Muscle layer of colon (tissue), 2 donors: ENCODE data around the gene TLR7.

Experiments used
- H3K27ac ChIP-seq: one replicate; pipeline ENCODE4 v1.7.0; 2013; ENCODE audit warnings: low read depth, mild to moderate bottlenecking, low read length, moderate library complexity
- H3K27me3 ChIP-seq, 2 donors: one replicate each; pipeline ENCODE4 v1.7.0; 2013; ENCODE audit warnings: low read length in 2 of 2, mild to moderate bottlenecking in 2 of 2; ENCODE audit not compliant: insufficient read depth in 2 of 2, control insufficient read depth in 1 of 2
- H3K36me3 ChIP-seq: one replicate; pipeline ENCODE4 v1.7.0; 2013; ENCODE audit warnings: mild to moderate bottlenecking, low read length; ENCODE audit not compliant: insufficient read depth
- H3K4me1 ChIP-seq: one replicate; pipeline ENCODE4 v1.7.0; 2013; ENCODE audit warnings: mild to moderate bottlenecking, low read length; ENCODE audit not compliant: insufficient read depth
- H3K4me3 ChIP-seq, 2 donors: one replicate each; pipeline ENCODE4 v1.7.0; 2013; ENCODE audit warnings: low read length in 2 of 2, low read depth in 1 of 2, mild to moderate bottlenecking in 1 of 2, moderate library complexity in 1 of 2
- H3K9ac ChIP-seq: one replicate; pipeline ENCODE4 v1.7.0; 2013; ENCODE audit warnings: low read length
- H3K9me3 ChIP-seq: one replicate; pipeline ENCODE4 v1.7.0; 2013; ENCODE audit warnings: mild to moderate bottlenecking, low read length
- donor health status: abdominal sarcoma.
- donor health status: Adenocarcinoma of cecum.

The TLR7 gene

GRCh38 chrX:12910423-12911121, 43.7 kb downstream of the TLR7 start:
- H3K27me3 ChIP-seq, result peaks cover 0 to 6% of the 10 kb centered on the region in 2 donors
- no peaks in the 10 kb centered on the region for H3K36me3 ChIP-seq
- no peaks in the 10 kb centered on the region for H3K9me3 ChIP-seq
- H3K27ac ChIP-seq, result no peak overlapping the region
- no peaks in the 10 kb centered on the region for H3K4me1 ChIP-seq
- H3K4me3 ChIP-seq, result no peak overlapping the region
- no peak overlapping the region for H3K9ac ChIP-seq

- Histone ChIP-seq H3K9ac (no peak overlapping the region), H3K9me3 (no peaks in the 10 kb centered on the region), H3K4me1 (no peaks in the 10 kb centered on the region), H3K27me3 (peaks cover 0 to 6% of the 10 kb centered on the region in 2 donors), H3K27ac (no peak overlapping the region), H3K36me3 (no peaks in the 10 kb centered on the region), H3K4me3 (no peak overlapping the region)
Observed at GRCh38 chrX:12911122-12911470, 44.2 kb downstream of the TLR7 start.

- no peaks in the 10 kb centered on the region for H3K36me3 ChIP-seq
- H3K9ac ChIP-seq, result no peak overlapping the region
- H3K4me1 ChIP-seq, result no peaks in the 10 kb centered on the region
- no peak overlapping the region for H3K27ac ChIP-seq
- H3K9me3 ChIP-seq, result no peaks in the 10 kb centered on the region
- no peak overlapping the region for H3K4me3 ChIP-seq
- no peaks in the 10 kb centered on the region for H3K27me3 ChIP-seq
Observed at GRCh38 chrX:12912791-12913482, 46.1 kb downstream of the TLR7 start.

GRCh38 chrX:12917753-12918152, 50.9 kb downstream of the TLR7 start:
- no peaks in the 10 kb centered on the region for H3K4me1 ChIP-seq
- H3K9me3 ChIP-seq, result no peaks in the 10 kb centered on the region
- H3K9ac ChIP-seq, result no peak overlapping the region
- no peaks in the 10 kb centered on the region for H3K36me3 ChIP-seq
- H3K4me3 ChIP-seq, result no peak overlapping the region
- H3K27ac ChIP-seq, result no peak overlapping the region
- H3K27me3 ChIP-seq, result no peaks in the 10 kb centered on the region

- no peaks in the 10 kb centered on the region for H3K9me3 ChIP-seq
- no peak overlapping the region for H3K4me3 ChIP-seq
- H3K27me3 ChIP-seq, result no peaks in the 10 kb centered on the region
- no peaks in the 10 kb centered on the region for H3K36me3 ChIP-seq
- H3K4me1 ChIP-seq, result no peaks in the 10 kb centered on the region
- no peak overlapping the region for H3K27ac ChIP-seq
- H3K9ac ChIP-seq, result no peak overlapping the region
Observed at GRCh38 chrX:12919051-12919450, 52.2 kb downstream of the TLR7 start.

- Histone ChIP-seq H3K36me3 (no peaks in the 10 kb centered on the region), H3K27me3 (no peaks in the 10 kb centered on the region), H3K9me3 (no peaks in the 10 kb centered on the region), H3K9ac (no peak overlapping the region), H3K27ac (no peak overlapping the region), H3K4me3 (no peak overlapping the region), H3K4me1 (no peaks in the 10 kb centered on the region)
Observed at GRCh38 chrX:12919620-12920019, 52.7 kb downstream of the TLR7 start.

- Histone ChIP-seq H3K4me3 (no peak overlapping the region), H3K36me3 (no peaks in the 10 kb centered on the region), H3K9me3 (no peaks in the 10 kb centered on the region), H3K27me3 (no peaks in the 10 kb centered on the region), H3K4me1 (no peaks in the 10 kb centered on the region), H3K27ac (no peak overlapping the region), H3K9ac (no peak overlapping the region)
Observed at GRCh38 chrX:12920990-12921389, 54.1 kb downstream of the TLR7 start.

- no peaks in the 10 kb centered on the region for H3K9me3 ChIP-seq
- no peaks in the 10 kb centered on the region for H3K27me3 ChIP-seq
- H3K27ac ChIP-seq, result no peak overlapping the region
- H3K36me3 ChIP-seq, result no peaks in the 10 kb centered on the region
- no peak overlapping the region for H3K4me3 ChIP-seq
- no peak overlapping the region for H3K9ac ChIP-seq
- H3K4me1 ChIP-seq, result no peaks in the 10 kb centered on the region
Observed at GRCh38 chrX:12921886-12922598, 55.2 kb downstream of the TLR7 start.

GRCh38 chrX:12922599-12922919, 55.7 kb downstream of the TLR7 start:
- Histone ChIP-seq H3K9ac (no peak overlapping the region), H3K27me3 (no peaks in the 10 kb centered on the region), H3K4me3 (no peak overlapping the region), H3K36me3 (no peaks in the 10 kb centered on the region), H3K4me1 (no peaks in the 10 kb centered on the region), H3K9me3 (no peaks in the 10 kb centered on the region), H3K27ac (no peak overlapping the region)

- no peak overlapping the region for H3K9ac ChIP-seq
Observed at GRCh38 chrX:12929701-12930100, 62.8 kb downstream of the TLR7 start.

GRCh38 chrX:12930150-12930549, 63.3 kb downstream of the TLR7 start:
- Histone ChIP-seq H3K27me3 (no peaks in the 10 kb centered on the region), H3K36me3 (no peaks in the 10 kb centered on the region), H3K9ac (no peak overlapping the region), H3K4me3 (no peak overlapping the region), H3K4me1 (no peaks in the 10 kb centered on the region), H3K27ac (no peak overlapping the region), H3K9me3 (no peaks in the 10 kb centered on the region)

More at GRCh38 chrX:12929701-12930100, 62.8 kb downstream of the TLR7 start:
- Histone ChIP-seq H3K27ac (no peak overlapping the region), H3K27me3 (no peaks in the 10 kb centered on the region), H3K36me3 (no peaks in the 10 kb centered on the region), H3K4me1 (no peaks in the 10 kb centered on the region), H3K9me3 (no peaks in the 10 kb centered on the region), H3K4me3 (no peak overlapping the region)
